ENCODE measurements around the gene G3BP1.

GRCh38 chr5:151798674-151799073, 26.9 kb downstream of the G3BP1 start:
- TF ChIP-seq CTCF (IDR thresholded peaks at IDR 0.05; ENCODE audit: low read depth, low read length, poor library complexity, severe bottlenecking) (no peak), EZH2phosphoT487 (IDR thresholded peaks at IDR 0.05; ENCODE audit: borderline replicate concordance, low read length) (no peak)

All from DOHH2 (cell line).